Osteoblast (primary cell): ENCODE measurements around the gene PARVA. TPM values are rescaled to one million over a fixed set of nuclear protein-coding genes. Genes with fewer than 3 reads are reported as not detected.

Experiments
- DNase-seq: peaks from one replicate; pipeline ENCODE4 v3.0.0; 2011; ENCODE audit warnings: low spot score, mixed read lengths; ENCODE audit not compliant: insufficient read length; ENCODE audit errors: missing footprints
- H2AFZ ChIP-seq: 2 replicates; pipeline ENCODE4 v1.6.0; 2011; ENCODE audit warnings: mild to moderate bottlenecking, low read length
- H3K27ac ChIP-seq: 2 replicates; pipeline ENCODE4 v1.5.1; 2011; ENCODE audit warnings: mild to moderate bottlenecking, low read depth, low read length, moderate library complexity
- H3K27me3 ChIP-seq: 2 replicates; pipeline ENCODE4 v1.6.0; 2012; ENCODE audit warnings: mild to moderate bottlenecking, control low read depth, inconsistent platforms, low read length, moderate library complexity; ENCODE audit not compliant: insufficient read depth
- H3K36me3 ChIP-seq: 2 replicates; pipeline ENCODE4 v1.5.1; 2011; ENCODE audit warnings: mild to moderate bottlenecking, low read length, control low read depth, moderate library complexity; ENCODE audit not compliant: insufficient read depth
- H3K4me1 ChIP-seq: 2 replicates; pipeline ENCODE4 v1.5.1; 2011; ENCODE audit warnings: mild to moderate bottlenecking, low read length, control low read depth, moderate library complexity; ENCODE audit not compliant: insufficient read depth
- H3K4me2 ChIP-seq: 2 replicates; pipeline ENCODE4 v1.6.0; 2011; ENCODE audit warnings: mild to moderate bottlenecking, low read length; ENCODE audit not compliant: insufficient read depth
- H3K4me3 ChIP-seq: fragments of 200-600 bp; sonication (generic); 3 replicates; pipeline ENCODE4 v1.5.1; 2012; ENCODE audit warnings: mild to moderate bottlenecking, low read length, inconsistent platforms; ENCODE audit not compliant: insufficient read depth
- H3K79me2 ChIP-seq: 2 replicates; pipeline ENCODE4 v1.6.0; 2012; ENCODE audit warnings: mild to moderate bottlenecking, low read length, control low read depth, inconsistent platforms; ENCODE audit not compliant: insufficient read depth
- H3K9me3 ChIP-seq: 2 replicates; pipeline ENCODE4 v1.5.1; 2011; ENCODE audit warnings: low read depth, low read length, control low read depth
- H4K20me1 ChIP-seq: 2 replicates; pipeline ENCODE4 v1.6.0; 2012; ENCODE audit warnings: mild to moderate bottlenecking, low read length, control low read depth; ENCODE audit not compliant: insufficient read depth
- CTCF ChIP-seq: IDR thresholded peaks from 2 replicates; pipeline ENCODE4 v1.5.1; 2011; ENCODE audit warnings: mild to moderate bottlenecking, low read depth, low read length, moderate library complexity; ENCODE audit errors: extremely low read depth
- total RNA-seq: library from RNA; depleted of rRNA; stranded (reverse); fragments of >200 nt; gene quantifications from 2 replicates; pipeline ENCODE4 v1.2.3, GENCODE V29; 2012

Gene PARVA
- total RNA-seq, 1 donor: 74.9 TPM

GRCh38 chr11:12546122-12546521 lies 168.8 kb downstream of the PARVA start:
- Histone ChIP-seq H3K27me3 (no peaks in the 10 kb centered on the region), H2AFZ (no peak overlapping the region), H4K20me1 (no peaks in the 10 kb centered on the region), H3K79me2 (no peaks in the 10 kb centered on the region), H3K4me1 (peaks cover 18% of the 10 kb centered on the region), H3K9me3 (no peaks in the 10 kb centered on the region), H3K4me3 (no peak overlapping the region), H3K36me3 (no peaks in the 10 kb centered on the region), H3K4me2 (no peak overlapping the region), H3K27ac (no peak overlapping the region)
- DNase-seq: no peak
- no peak for TF ChIP-seq CTCF

GRCh38 chr11:12546660-12547059 lies 169.3 kb downstream of the PARVA start:
- peaks cover 13% of the 10 kb centered on the region for H3K4me1 ChIP-seq
- H3K4me3 ChIP-seq: no peak overlapping the region
- H3K9me3 ChIP-seq: no peaks in the 10 kb centered on the region
- TF ChIP-seq CTCF: no peak
- H2AFZ ChIP-seq: no peak overlapping the region
- no peaks in the 10 kb centered on the region for H3K36me3 ChIP-seq
- no peaks in the 10 kb centered on the region for H4K20me1 ChIP-seq
- H3K79me2 ChIP-seq: no peaks in the 10 kb centered on the region
- H3K27ac ChIP-seq: no peak overlapping the region
- no peak for DNase-seq
- no peaks in the 10 kb centered on the region for H3K27me3 ChIP-seq
- H3K4me2 ChIP-seq: no peak overlapping the region

- Histone ChIP-seq H3K4me2 (no peak overlapping the region), H2AFZ (no peak overlapping the region), H3K9me3 (no peaks in the 10 kb centered on the region), H3K27ac (no peak overlapping the region), H3K4me1 (peaks cover 11% of the 10 kb centered on the region), H3K4me3 (no peak overlapping the region), H3K36me3 (no peaks in the 10 kb centered on the region), H3K79me2 (no peaks in the 10 kb centered on the region), H3K27me3 (no peaks in the 10 kb centered on the region), H4K20me1 (no peaks in the 10 kb centered on the region)
- no peak for TF ChIP-seq CTCF
- no peak for DNase-seq
These were observed 170.7 kb downstream of the PARVA start for GRCh38 chr11:12547953-12548650.

GRCh38 chr11:12552692-12553091 lies 175.3 kb downstream of the PARVA start:
- no peaks in the 10 kb centered on the region for H3K9me3 ChIP-seq
- H4K20me1 ChIP-seq: no peaks in the 10 kb centered on the region
- H3K4me1 ChIP-seq: peaks cover 38% of the 10 kb centered on the region
- no peak overlapping the region for H3K4me3 ChIP-seq
- H3K36me3 ChIP-seq: no peaks in the 10 kb centered on the region
- no peak for DNase-seq
- H2AFZ ChIP-seq: peak overlapping the region; percentile 29
- no peak for TF ChIP-seq CTCF
- no peaks in the 10 kb centered on the region for H3K79me2 ChIP-seq
- no peak overlapping the region for H3K4me2 ChIP-seq
- no peaks in the 10 kb centered on the region for H3K27me3 ChIP-seq
- peak overlapping the region; percentile 41 for H3K27ac ChIP-seq
